Kidney glomerular epithelial cell (primary cell): ENCODE results near the gene CPXM1.
"Not testable (repeated sequence)": the region's sequence is repeated elsewhere in the genome, so short reads cannot be mapped to it uniquely, and the experiment has no call there.

Experiments used
- DNase-seq: peaks from one replicate; lab custom pipeline; 2025; lab: John Stamatoyannopoulos, UW

CPXM1 gene

DNA sequence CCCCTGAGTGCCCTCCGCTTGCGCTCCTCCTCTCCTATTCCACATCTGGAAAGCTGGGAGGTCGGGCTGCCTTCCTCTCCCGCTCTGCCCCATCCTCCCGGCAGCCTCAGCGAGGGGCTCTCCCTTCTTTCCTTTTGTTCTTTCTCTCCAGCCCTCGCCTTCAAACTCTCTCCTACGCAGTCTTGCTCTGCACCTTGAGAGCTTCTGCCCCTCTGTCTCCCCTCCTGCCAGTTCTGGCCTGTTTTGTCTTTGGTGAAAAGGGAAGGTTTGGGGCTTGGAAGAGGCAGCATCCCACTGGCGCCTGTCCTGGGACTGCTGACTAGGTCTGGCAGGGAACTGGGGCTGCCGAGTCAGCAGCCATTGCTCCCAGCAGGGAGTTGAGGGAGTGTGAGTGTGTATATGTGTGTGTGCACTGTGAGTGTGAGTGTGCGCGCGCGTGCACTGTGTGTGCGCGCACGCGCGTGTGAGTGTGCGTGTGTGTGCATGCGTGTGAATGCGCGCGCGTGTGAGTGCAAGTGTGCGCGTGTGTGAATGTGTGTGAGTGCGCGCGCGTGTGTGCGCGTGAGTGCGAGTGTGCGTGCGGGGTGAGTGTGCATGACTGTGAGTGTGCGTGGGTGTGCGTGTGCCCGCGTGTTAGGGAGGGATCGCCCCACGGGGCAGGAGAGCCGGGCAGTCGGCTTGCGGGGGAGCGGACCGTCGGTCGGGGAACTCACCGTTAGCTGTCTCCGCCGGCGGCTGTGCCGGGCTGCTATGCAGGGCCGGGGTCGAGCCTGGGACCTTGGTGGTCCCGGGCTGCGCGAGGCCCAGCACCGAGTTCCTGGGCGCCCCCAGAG, 523 bp downstream of the CPXM1 start:
- DNase-seq, result no peak

DNA sequence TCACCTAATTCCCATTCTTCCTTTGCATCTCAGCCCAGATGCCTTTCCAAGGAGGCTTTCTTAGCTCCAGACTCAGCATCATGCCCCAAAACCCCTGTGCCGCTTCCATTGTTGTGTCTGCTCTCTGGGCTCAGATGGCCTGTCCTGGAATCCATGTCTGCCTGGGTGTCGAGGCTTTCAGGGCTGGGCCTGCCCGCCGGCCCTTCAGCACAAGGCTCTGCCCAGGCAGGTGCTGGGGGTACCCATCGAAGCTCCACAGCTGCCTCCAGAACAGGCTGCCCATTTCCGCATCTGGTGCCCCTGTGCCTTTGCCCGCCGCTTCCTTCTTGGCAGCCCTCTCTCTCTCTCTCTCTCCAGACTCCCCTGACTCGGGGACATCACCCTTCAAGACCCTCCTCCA, 1.2 kb downstream of the CPXM1 start:
- DNase-seq, result no peak

DNA sequence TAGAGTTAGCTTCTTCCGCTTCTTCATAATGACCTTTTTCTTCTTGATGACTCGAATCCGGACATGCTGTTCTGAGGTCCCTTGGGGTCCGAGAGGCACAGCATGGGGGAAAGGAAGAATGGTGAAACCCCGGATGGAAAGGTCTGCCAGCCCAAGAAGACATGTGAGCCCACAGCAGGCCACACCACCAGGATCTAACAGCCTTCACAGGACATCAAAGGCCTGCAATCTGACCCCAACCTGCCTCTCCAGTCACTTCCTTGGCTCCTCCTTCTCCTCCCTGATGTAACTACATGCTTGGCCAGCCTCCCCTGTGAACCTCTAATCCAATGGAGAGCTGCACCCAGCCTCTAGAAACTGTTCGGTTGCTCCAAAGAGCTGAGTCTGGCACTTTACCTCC, 1.6 kb downstream of the CPXM1 start:
- no peak for DNase-seq

DNA sequence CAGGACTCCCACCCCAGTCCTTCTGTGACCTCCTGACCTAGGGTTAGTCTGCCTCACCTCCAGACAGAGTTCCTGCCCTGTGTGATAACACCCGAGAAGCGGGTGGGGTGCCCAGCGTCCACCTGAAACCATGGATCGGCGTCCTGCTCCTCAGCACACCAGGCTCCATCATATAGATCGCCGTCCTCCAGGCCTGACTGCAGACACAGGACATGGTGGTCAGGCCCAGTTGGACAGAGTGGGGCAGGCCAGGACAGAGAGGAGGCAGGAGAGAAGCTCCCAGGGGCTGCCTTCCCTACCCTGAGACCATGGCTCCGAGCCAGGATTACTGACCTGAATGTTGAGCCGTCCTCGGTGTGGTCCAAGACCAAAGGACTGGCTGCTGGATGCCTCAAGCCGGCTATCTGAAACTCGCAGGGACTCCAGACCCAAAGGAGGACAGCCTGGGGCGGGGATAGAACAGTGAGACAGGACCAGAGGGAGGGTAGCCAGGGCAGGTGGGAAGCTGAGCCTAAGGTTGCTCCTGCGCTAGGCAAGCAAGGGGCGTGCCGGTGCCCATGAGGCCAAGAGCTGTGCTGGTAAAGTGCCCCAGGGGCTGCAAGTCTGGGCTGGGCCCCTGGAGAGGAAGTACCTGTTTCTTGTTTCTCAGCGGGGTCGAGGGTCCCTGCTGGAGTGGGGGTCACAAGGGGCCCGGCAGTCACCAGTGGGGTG, 2.2 kb downstream of the CPXM1 start:
- DNase-seq, result no peak

DNA sequence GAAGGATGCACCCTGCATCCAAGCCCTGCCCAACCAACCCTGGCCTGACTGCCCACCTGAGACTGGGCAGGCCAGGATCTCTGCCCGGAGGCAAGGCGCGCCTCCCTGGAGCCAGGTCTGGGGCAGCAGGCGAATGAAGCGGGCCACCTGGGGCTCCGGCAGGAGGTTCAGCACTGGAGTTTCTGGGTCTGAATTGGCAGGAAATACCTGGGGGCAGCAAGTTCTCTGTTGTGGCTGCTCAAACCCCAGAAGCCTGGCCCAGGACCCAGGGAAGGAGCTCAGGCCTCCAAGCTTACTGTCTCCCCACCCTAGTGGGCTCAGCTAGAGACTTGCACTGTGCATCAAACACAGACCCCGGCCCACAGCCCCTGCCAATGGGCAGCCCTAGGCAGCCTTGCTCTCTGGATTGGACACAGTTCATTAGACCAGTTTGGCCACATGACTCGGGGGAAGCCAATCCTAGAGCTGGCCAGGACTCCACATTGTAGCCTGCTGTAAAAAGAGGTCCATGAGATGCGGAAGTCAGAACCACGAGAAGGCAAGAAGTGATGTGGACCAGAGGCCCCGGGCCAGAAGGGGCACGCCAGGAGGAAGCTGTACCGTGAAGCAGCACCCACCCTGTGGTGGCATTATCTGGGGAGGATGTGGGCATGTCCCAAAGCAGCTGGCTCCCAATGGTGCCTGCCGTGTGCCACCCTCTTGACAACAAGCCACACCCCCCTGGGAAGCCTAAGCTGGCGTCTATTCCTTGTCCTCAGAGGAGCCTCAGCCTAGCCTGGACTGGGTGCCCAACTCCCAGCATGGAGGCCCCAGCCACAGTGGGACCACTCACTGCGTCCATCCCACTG, 3.1 kb downstream of the CPXM1 start:
- no peak for DNase-seq

DNA sequence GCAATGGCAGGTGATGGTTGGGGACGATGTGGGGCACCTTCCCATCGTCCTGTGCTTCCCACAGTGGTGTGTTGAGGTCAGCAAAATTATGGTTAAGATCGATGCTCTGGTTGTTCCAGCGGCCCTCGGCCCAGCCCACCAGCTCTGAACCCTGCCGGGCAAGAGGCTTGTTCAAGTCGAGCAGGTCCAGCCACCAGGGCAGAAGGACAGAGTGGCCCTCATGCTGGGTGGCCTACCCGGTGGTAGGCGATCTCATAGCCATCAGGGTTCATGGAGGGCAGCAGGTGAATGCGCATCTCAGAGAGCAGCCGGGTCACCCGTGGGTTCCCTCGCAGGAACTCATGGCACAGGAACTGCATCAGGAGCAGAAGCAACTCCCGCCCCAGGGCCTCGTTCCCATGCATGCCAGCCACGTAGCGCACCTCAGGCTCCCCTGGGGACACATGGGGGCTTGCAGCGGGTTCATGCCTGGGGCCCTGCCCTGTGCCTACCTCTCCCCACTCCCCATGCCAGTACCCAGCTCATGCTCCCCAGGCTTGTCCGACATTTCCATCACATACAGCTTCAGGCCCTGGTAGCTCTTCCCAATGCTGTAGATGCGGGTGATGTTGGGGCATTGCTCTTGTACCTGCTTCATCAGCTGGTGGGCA, 4.3 kb downstream of the CPXM1 start:
- no peak for DNase-seq

DNA sequence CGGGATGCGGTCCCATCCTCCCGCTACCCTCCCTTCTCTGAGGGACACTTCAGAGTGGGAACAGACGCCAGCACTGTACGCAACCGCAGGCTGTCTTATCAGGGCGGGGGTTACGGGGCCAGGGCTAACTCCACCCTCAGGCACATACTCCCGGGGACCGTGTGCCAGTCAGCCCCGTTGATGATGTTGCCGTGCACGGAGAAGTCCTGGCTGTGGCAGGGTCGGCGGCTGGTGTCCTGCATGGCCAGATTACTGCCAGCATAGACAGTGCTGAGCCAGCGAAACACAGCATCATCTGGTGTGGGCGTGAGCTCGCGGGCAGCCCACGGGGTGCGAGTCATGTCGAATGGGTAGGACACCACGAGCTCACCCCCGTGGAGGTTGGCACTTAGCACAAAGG, 5.0 kb downstream of the CPXM1 start:
- no peak for DNase-seq

DNA sequence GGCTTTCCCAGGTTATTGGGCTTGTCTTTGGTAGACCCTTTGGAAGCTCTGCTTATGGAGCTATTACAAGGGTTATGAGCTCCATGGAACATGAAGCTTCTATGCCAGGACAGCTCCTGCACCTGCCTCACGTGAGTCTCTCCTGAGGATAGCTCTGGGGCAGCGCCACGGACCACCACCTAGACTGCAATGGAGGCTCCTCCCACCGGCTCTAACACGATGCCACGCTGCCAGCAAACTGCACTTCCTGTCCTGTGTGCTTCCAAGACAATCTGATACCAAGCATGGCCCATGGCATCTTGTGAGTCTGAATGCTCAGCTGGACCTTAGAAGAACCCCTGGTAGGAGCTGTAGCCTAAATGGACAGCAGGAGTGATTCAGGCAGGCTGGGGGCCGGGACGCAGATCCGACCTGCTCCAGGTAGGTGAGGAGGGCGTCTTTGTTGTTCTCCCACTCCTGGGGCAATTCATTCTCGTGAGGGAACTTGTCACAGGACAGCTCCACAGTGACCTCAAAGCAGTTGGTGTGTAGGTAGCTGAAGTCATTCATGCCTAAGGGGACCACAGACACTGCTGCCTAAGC, 5.5 kb downstream of the CPXM1 start:
- DNase-seq, result no peak

DNA sequence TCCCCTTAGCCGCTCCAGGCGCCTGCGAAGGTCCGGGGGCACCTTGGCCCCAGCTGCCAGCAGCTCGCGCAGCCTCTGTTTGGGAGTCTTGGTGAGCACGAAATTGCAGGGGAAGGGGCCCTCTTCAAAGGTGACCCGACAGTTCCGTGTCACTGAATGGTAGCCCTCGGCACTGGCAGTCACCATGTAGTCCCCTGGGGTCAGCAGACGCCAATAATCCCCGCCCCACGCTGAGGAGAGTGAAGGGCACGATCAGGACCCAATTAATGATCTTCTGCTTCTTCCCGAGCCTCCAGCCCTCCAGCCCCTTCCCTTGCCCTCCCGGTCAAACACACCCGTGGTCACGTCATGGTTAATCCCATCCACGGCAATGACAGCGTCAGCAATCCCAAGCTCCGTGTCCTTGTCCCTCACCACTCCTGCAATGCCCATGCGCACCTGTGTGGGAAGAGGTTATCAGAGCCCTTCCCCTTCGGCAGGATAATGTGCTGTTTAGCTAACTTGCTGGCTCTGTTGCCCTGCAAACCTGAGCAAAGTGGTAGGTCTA, 6.2 kb downstream of the CPXM1 start:
- DNase-seq, result no peak

DNA sequence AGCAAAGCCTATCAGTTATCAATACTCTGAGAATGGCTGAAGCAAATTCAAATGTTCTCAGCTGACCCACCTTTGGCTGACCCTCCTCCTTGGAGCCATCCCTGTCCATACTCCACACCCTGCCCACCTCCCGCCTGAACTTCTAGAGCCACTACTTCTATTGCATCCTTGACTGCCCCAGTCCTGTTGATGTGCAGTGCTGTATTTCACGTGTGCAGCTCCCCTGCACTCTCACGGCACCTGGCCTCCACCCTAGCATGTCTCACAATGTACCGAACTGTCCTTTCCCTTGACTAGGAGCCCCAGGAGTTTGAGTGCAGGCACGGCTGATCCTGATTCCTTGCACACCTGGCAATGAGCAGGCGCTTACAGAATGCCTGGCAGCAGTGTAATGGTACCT, 7.0 kb downstream of the CPXM1 start:
- no peak for DNase-seq

DNA sequence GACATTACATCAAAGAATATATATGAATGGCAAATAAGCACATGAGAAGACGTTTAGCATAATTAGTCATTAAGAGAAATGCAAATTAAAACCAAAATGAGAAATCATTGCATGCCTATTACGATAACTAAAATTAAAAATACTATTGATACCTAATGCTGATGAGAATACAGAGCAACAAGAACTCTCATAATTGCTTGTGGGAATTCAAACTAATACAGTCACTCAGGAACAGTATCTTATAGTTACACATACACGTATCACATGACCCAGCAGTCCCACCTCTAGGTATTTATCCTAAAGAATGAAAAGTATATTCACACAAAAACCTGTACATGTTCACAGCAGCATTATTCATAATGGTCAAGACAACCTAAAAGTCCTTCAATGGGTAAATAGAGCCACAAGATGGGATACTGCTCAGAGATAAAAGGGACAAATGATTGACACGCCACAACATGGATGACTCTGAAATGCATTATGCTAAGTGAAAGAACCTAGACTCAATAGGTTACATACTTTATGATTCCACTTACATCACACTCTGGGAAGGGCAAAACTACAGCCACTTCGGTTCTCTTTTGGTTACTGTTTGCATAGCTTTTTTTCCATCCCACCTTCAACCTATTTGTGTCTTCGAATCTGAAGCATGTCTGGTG, 16.4 kb downstream of the CPXM1 start:
- DNase-seq, result no peak

DNA sequence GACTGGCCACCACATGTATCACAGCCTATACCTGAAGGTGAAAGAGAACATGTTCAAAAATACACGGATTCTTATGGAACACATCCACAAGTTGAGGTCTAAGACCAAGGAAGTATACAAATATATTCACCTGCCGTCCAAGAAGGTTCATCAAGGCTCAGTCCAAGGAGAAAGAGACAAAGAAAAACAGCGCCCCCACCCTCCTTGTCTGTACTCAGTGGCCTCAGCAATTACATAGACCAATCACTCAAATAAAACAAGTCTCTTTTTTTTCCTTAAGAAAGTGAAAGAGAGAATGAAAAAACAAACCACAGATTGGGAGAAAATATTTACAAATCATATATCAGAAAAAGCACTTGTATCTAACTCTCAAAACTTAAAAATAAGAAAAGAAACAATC, 19.5 kb downstream of the CPXM1 start:
- DNase-seq, result no peak

DNA sequence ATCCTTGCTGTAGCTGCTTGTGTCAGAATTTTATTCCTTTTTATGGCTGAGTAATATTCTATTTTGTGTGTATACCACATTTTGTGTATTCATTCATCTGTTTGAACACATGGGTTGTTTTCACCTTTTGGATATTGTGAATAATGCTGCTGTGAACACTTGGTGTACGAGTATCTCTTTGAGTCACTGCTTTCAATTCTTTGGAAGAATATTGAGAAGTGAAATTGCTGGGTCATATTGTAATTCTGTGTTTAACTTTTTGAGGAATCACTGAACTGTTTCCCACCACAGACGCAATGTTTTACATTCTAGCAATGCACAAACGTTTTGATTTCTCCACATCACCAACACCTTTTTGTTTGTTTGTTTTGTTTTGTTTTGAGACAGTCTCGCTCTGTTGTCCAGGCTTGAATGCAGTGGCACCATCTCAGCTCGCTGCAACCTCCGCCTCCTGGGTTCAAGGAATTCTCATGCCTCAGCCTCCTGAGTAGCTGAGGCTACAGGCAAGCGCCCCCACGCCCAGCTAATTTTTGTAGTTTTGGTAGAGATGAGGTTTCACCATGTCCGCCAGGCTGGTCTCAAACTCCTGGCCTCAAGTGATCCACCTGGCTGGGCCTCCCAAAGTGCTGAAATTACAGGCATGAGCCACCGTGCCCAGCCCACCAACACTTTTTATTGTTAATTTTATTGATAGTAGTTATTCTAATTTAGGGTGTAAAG, 21.7 kb downstream of the CPXM1 start:
- DNase-seq, result no peak

DNA sequence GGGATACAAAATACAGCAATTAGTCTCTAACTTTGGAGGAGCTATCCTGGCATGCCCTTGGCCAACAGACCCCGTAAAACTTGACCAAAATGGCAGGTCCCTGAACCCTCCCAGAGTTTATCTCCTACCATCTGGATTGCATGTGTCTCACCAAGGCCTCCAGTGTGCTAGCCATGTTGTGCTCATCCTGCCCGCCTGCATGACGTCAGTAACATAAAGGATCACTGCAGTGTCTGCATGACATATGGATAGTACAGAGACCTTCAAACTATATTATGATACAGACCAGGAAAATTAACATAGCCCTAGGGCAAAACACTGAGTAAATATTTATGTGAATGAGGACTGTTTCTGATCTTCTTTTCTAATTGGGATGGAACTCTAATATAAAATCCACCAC, 25.3 kb downstream of the CPXM1 start:
- DNase-seq, result no peak

DNA sequence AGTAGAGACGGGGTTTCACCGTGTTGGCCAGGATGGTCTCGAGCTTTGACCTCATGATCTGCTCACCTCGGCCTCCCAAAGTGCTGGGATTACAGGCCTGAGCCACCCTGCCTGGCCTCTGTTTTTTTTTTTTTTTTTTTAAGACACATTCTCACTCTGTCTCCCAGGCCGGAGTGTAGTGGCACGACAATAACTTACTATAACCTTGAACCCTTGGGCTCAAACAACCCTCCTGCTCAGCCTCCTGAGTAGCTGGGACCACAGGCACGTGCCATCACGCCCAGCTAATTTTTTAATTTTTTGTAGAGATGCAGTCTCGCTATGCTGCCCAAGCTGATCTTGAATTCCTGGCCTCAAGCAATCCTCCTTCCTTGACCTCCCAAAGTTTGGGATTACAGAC, 26.6 kb downstream of the CPXM1 start:
- no peak for DNase-seq

DNA sequence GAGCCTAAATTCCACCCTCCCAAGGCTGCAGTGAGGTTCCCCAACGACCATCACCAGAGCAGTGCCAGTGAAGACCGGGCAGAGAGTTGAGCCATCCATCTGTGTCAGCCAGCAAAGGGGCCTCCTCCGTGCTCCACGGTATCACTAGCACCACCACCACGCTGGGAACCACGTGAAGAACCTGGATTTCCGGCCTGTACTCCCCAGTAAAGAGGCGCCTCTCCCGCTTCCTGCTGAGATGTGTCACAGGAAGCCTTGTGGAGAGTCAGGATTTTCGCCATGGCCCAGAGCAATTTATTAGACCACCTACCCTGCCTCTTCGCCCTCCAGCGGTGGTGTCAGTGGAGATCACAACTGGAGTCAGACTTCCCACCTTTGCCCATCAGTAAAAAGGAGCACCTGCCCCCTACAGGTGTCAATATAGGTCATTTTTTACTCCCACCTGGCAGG, 28.8 kb downstream of the CPXM1 start:
- DNase-seq, result no peak

DNA sequence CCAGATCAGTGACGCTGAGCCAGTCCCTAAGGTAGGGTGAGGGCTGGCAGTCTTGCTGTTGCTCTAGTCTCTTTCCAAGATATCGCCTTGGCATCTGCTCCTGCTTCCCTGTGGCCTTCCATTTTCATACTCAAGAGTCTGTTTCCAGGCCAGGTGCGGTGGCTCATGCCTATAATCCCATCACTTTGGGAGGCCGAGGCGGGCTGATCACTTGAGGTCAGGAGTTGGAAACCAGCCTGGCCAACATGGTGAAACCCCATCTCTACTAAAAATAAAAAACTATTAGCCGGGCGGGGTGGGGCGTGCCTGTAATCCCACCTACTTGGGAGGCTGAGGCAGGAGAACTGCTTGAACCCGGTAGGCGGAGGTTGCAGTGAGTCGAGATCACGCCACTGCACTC, 30.3 kb downstream of the CPXM1 start:
- not testable (repeated sequence) for DNase-seq

DNA sequence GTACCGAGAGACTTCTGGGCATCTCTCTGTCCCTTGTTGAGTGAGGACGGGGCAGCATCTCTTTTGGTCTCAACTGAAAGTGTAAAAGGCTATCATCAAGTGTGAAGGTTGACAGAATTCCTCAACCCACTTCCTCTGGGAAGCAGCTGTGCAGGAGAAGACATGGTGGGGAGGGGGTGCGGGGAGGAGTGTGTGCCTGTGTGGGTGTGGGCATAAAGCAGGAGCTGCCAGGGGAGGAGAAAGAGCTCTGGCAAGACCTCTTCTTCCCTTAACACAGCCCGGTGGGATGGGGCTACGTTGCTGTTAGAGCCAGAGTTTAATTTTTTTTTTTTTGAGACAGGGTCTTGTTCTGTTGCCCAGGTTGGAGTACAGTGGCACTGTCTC, 31.8 kb downstream of the CPXM1 start:
- DNase-seq, result no peak

DNA sequence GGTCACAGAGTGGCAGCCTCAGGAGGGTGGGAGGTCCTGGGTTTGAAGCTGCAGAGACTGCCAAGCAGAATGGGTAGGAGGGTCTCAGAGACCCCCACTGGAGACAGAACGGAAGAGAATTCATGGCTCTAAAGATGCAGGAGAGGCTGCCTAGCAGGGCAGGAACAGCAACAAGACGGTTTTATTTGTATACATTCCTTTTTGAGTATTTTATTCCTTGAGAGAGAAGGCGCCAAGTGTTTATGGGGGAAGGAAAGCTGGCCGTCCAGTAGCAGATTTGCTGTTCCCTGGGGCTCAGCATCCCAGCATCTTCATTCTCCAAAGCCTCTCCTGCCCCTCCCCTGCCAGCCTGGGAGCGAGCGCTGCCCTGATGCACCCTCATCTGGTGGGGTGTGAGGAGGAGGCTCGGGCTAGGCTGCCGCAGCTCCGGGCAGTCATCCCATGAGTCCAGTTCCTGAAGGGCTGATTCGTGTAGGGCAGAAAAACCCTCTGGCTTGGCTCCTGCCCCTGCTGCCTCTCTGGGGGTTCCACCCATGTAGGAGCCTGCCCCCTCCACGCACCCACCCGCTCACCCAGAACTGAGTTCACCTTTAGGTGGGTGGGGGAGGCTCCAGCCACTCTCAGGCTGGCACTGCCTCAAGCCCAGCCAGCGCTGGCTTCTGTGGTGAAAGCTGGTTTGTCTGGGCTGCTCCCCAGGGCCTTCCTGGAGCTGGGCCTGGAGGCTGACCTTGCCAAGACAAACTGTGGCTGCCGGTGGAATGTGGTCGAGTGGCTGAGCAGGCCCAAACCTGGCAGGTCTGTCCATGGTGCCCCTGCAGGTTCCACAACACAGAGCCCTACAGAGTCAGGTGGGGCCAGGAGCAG, 32.4 kb downstream of the CPXM1 start:
- DNase-seq, result no peak
